Measurements from ENCODE around the gene HMX2.
A peak's percentile ranks its signal among the peaks of the same experiment; 100 is the strongest.

HMX2 gene

GRCh38 chr10:123147635-123148413, at the start of gene HMX2:
Gene HMX2 (plus strand): TSS chr10:123148136. CDS start chr10:123148379, 243 bp downstream.
- DNase-seq: no peak

- DNase-seq: no peak
Measured at GRCh38 chr10:123100030-123100762, 47.7 kb upstream of the HMX2 start.

GRCh38 chr10:123101872-123102271, 46.1 kb upstream of the HMX2 start:
- no peak for DNase-seq

- DNase-seq: no peak
Measured at GRCh38 chr10:123102673-123103072, 45.3 kb upstream of the HMX2 start.

- no peak for DNase-seq
Measured at GRCh38 chr10:123103944-123104343, 44.0 kb upstream of the HMX2 start.

- DNase-seq: no peak
Measured at GRCh38 chr10:123109466-123109865, 38.5 kb upstream of the HMX2 start.

GRCh38 chr10:123117644-123118417, 30.1 kb upstream of the HMX2 start:
- no peak for DNase-seq

GRCh38 chr10:123119081-123119480, 28.9 kb upstream of the HMX2 start:
- no peak for DNase-seq

- no peak for DNase-seq
Measured at GRCh38 chr10:123126246-123126645, 21.7 kb upstream of the HMX2 start.

- no peak for DNase-seq
Measured at GRCh38 chr10:123129618-123130271, 18.2 kb upstream of the HMX2 start.

- peak; percentile 80 to 85 for DNase-seq
Measured at GRCh38 chr10:123132576-123133477, 15.1 kb upstream of the HMX2 start.

GRCh38 chr10:123133541-123134342, 14.2 kb upstream of the HMX2 start:
- DNase-seq: no peak

GRCh38 chr10:123134343-123134914, 13.5 kb upstream of the HMX2 start:
- DNase-seq: no peak

- DNase-seq: no peak
Measured at GRCh38 chr10:123134915-123135414, 13.0 kb upstream of the HMX2 start.

- DNase-seq: peak in 1 of 2 donors; percentile 40
Measured at GRCh38 chr10:123135415-123136141, 12.4 kb upstream of the HMX2 start, which contains the start of gene HMX3. Gene HMX3 (plus strand): TSS chr10:123135970. CDS start chr10:123136051, 81 bp downstream.

- no peak for DNase-seq
Measured at GRCh38 chr10:123136221-123136805, 11.6 kb upstream of the HMX2 start.

- DNase-seq: no peak
Measured at GRCh38 chr10:123136806-123137642, 10.9 kb upstream of the HMX2 start.

- DNase-seq: no peak
Measured at GRCh38 chr10:123139165-123139520, 8.8 kb upstream of the HMX2 start.
